ENCODE data around the gene ATP6V0E1.

Gene ATP6V0E1

DNA sequence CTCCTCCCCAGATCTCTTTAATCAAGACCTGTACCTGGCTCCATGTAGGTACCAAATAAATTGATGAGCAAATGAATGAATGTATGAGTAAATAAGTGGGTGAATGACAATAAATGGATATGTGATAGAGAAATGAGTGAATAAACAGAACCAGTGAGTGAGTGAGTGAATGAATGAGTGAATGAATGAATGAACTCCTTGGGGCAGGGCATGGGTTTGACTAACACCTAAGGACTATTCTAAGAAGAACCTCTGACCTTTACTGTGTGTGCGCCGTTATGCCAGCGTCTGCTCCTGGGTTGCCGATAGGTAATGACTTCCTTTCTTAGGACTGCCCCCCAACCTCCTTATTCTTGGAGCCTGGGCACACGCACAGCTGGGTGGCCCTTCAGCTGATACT is 26.1 kb upstream of the ATP6V0E1 start:
- DNase-seq = no peak

GRCh38 chr5:172958331-172959046 is 25.1 kb upstream of the ATP6V0E1 start:
- DNase-seq = peak; percentile 68 to 76

DNA sequence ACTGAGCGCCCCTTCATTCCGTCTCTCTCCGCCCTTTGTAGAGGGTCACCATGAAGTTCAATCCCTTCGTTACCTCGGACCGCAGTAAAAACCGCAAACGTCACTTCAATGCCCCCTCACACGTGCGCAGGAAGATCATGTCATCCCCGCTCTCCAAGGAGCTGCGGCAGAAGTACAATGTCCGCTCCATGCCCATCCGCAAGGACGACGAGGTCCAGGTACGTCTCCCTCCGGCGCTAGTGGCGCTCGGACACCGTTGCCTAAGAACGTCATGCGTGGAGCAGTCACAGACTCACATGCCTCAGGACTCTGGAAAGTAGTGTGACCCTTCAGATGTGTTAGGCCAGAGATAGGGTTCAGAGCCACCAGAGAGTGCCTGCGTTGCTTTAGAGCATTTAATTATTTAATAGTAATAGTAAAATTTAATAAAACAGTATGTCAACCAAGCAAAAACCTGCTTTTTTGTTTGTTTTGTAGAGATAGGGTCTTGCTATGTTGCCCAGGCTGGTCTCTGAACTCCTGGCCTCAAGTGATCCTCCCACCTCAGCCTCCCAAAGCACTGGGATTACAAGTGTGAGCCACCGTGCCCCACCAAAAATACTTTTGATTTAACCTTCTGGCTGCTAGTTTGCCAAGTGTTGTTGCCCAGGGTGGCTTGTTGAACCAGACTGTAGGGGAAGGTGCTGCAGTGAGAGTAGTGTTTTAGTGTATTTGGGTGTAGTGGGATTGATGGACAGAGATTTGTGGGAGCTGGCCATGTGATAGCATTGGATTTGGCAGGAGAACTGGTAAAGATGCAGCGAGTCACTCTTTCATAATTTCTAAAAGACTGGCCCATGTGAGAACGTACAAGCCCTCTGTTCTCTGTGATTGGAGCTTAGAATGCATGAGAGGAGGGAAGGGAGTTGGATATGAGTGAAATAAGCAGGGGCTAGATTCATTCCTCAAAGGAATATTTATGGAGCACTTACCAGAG is 23.5 kb upstream of the ATP6V0E1 start:
- no peak for DNase-seq

- no peak for DNase-seq
These were observed 13.7 kb upstream of the ATP6V0E1 start for GRCh38 chr5:172969921-172970320.

DNA sequence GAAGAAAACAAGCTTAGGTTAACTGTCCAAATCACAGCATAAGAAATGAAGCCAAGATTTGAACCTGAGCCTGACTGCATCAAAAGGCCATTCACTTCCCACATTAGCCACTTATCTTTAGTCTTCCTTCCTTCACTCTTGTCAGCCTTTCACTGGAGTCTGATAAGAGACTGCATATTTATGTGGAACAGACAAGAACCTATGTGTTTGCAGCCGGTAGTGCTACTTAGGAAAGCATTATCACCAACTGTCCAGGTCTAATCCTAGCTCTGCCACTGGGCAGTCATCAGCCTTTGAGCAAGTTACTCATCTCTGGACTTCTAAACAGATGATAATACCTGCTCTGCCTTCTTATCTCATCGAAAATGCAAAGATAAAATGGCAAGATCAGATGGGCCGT is 12.1 kb upstream of the ATP6V0E1 start:
- DNase-seq = no peak

GRCh38 chr5:172972552-172972951 is 11.0 kb upstream of the ATP6V0E1 start:
- DNase-seq = no peak

- no peak for DNase-seq
These were observed 10.2 kb upstream of the ATP6V0E1 start for GRCh38 chr5:172973127-172973916.

- no peak for DNase-seq
These were observed 9.6 kb upstream of the ATP6V0E1 start for GRCh38 chr5:172973931-172974330.

- no peak for DNase-seq
These were observed 8.3 kb upstream of the ATP6V0E1 start for GRCh38 chr5:172975289-172975688.

GRCh38 chr5:172979778-172980177 is 3.8 kb upstream of the ATP6V0E1 start:
- DNase-seq = no peak

DNA sequence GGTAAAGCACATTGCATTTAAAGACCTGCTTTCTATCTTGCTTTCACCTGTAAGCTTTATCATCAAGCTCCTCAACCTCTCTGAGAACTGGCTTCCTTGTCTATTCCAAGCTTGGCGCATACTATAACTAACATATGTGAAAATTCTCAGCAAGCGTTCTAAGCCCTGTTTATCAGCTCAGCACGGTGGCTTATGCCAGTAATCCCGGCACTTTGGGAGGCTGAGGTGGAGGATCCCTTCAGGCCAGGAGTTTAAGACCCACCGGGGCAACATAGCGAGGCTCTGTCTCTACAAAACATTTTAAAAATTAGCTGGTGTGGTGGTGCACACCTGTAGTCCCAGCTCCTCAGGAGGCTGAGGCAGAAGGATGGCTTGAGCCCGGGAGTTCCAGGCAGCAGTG is 1.6 kb upstream of the ATP6V0E1 start:
- DNase-seq = no peak

DNA sequence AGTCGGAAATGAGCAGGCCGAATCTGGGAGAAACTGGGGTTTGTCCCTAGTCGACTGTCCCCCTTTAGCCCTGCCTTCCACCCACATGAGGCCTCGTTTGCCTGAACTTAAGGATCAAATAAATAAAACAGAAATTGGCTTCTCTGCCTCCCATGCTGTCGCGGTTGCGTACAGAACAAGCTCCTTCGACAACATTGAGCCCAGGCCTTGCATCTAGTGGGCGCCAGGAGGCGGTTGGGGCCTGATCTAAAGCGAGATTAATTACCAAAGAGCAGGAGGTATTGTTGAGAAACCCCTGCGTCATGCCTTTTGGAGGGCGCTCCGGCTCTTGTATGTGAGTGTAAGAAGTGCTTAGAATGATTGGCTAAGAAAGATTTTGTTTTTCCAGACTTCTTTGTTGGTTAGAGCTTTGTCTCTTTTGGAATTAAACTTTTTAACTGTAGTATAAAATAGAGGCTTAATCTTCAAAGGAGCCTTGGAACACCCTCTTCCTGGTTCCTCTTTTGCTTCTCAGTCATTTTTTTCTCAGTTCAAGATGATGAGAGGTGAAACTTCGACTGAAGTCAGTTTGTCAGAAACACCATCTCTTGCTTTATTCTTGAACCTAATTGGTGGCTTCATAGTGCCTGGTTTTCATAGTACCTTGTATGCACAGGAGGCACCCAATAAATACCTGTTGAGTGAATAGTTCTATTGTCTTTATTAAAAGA is 828 bp downstream of the ATP6V0E1 start:
- DNase-seq = peak; percentile 75 to 77

DNA sequence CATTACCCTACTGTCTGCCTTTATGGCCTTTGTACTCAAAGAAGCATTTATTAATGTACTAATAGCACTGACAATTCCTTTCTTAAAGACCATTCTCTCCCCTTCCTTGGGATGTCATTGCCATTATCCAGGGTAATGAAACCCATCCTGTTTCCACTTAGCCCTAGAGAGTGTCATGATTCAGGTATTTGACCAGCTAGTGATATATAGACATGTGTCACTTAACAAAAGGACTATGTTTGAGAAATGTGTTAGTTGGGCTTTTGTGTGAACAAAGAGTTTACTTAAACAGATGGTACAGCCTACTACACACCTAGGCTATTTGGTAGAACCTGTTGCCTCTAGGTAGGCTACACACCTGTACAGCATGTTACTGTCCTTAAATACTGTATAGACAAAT is 2.0 kb downstream of the ATP6V0E1 start:
- no peak for DNase-seq

GRCh38 chr5:172988276-172988675 is 4.7 kb downstream of the ATP6V0E1 start:
- DNase-seq = no peak

- no peak for DNase-seq
These were observed 7.2 kb downstream of the ATP6V0E1 start for GRCh38 chr5:172990776-172991175.

DNA sequence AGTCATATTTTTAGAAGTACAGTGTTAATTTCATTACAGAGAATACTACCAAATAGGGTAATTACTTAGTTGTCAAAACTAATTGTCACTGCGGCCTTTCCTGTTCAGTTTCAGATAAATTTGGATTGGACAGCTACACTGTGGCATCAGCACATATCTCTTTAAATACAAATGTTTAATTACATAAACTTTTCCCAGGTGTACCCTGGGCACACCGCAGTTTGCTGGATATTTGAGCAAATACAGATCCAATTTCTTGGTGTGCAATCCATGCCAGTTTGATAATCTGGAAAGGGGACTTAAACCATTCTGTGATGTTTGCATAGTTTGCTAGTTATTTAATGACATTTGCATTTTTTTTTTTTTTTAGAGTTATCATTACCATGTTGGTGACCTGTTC is 10.8 kb downstream of the ATP6V0E1 start:
- DNase-seq = no peak

DNA sequence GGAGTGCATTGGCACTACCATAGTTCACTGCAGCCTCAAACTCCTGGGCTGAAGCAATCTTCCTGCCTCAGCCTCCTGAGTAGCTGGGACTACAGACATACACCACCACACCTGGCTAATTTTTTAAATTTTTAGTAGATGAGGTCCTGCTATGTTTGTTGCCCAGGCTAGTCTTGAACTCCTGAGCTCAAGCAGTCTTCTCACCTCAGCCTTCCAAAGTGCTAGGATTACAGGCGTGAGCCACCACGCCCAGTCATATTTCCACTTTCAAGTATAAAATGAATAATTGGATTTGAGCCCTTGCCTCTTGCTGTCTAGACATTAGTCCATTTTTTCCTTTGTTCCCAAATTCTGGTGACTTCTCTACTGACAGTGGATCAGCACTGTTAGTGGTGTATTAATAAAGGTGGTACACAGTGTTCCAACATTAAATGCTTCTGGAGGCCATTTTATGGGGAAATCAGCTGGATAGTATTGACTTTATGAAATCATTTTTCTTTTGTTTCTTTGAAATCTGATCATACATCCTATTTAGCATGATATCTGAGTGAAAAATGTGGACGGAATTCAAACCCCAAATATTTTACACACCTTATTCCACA is 15.9 kb downstream of the ATP6V0E1 start:
- no peak for DNase-seq

- no peak for DNase-seq
These were observed 16.4 kb downstream of the ATP6V0E1 start for GRCh38 chr5:172999974-173000373.

GRCh38 chr5:173001229-173001841 is 17.8 kb downstream of the ATP6V0E1 start:
- DNase-seq = no peak

DNA sequence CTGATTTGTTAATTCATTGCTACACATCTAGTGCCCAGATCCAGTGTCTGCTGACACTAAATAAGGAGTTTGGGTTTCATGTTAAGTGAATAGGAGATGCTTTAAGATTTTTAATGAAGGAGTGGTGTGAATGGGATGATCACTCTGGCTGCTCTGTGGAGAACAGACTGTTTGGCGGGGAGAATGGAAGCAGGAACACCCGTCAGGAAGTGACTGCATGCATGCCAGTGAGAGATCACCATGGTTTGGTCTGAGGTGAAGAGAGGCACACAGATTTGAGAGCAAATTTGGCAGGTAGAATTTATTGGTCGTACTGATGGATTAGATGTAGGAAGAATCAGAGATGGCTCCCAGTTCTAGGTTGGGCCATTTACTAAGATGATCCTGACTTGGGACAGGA is 19.8 kb downstream of the ATP6V0E1 start:
- DNase-seq = no peak

GRCh38 chr5:173004013-173004412 is 20.4 kb downstream of the ATP6V0E1 start:
- no peak for DNase-seq

- DNase-seq = no peak
These were observed 20.9 kb downstream of the ATP6V0E1 start for GRCh38 chr5:173004447-173004846.
